Stimulated activated memory B cell treated with anti-CD40 and anti-IgM and Interleukin-4, amounts not matched to agents 10 μg/mL and 1 μg/mL and 100 μg/mL, for 72 hours (primary cell): Measurements from ENCODE around the gene IL1RAPL2.
"Not testable (repeated sequence)": the region's sequence is repeated elsewhere in the genome, so short reads cannot be mapped to it uniquely, and the experiment has no call there.

Experiments used
- ATAC-seq: fragments of 150-1000 bp; cut with Tn5 transposase; 2 replicates; pipeline ENCODE4 v1.10.0; 2021
- H3K27ac Mint-ChIP-seq: one replicate; pipeline ENCODE4 v1.8.0; 2022; ENCODE audit warnings: mild to moderate bottlenecking, mixed read lengths
- H3K27me3 Mint-ChIP-seq: one replicate; pipeline ENCODE4 v1.8.0; 2022; ENCODE audit warnings: mixed read lengths
- H3K36me3 Mint-ChIP-seq: one replicate; pipeline ENCODE4 v1.8.0; 2022; ENCODE audit warnings: mixed read lengths
- H3K4me1 Mint-ChIP-seq: one replicate; pipeline ENCODE4 v1.8.0; 2022; ENCODE audit warnings: mixed read lengths
- H3K4me3 Mint-ChIP-seq: one replicate; pipeline ENCODE4 v1.8.0; 2022; ENCODE audit warnings: mild to moderate bottlenecking, moderate library complexity, mixed read lengths
- H3K9me3 Mint-ChIP-seq: one replicate; pipeline ENCODE4 v1.8.0; 2022; ENCODE audit warnings: mixed read lengths

Gene IL1RAPL2

DNA sequence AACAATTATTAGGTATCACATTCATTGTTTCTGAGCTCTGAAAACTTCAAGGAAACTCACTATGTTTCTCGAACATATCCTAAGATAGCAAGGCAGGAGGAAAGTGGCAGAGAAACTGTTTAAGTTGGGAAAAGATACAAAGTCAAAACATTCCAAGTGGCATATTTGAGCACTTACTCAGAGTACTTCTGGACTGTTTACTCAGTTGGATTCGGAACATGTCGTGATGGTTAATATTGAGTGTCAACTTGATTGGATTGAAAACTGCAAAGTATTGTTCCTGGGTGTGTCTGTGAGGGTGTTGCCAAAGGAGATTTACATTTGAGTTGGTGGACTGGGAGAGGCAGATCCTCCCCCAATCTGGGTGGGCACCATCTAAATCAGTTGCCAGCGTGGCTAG lies 298.3 kb downstream of the IL1RAPL2 start:
- Mint-ChIP-seq H3K27me3 (no peaks in the 10 kb centered on the region), H3K9me3 (no peaks in the 10 kb centered on the region), H3K4me3 (no peak overlapping the region), H3K36me3 (no peaks in the 10 kb centered on the region), H3K4me1 (no peaks in the 10 kb centered on the region), H3K27ac (no peak overlapping the region)
- no peak for ATAC-seq

- Mint-ChIP-seq H3K27ac (no peak overlapping the region), H3K9me3 (no peaks in the 10 kb centered on the region), H3K36me3 (no peaks in the 10 kb centered on the region), H3K4me3 (no peak overlapping the region), H3K4me1 (no peaks in the 10 kb centered on the region), H3K27me3 (no peaks in the 10 kb centered on the region)
- ATAC-seq, result no peak
These were observed 311.5 kb downstream of the IL1RAPL2 start for GRCh38 chrX:104877504-104877903.

- Mint-ChIP-seq H3K27me3 (no peaks in the 10 kb centered on the region), H3K4me3 (no peak overlapping the region), H3K9me3 (no peaks in the 10 kb centered on the region), H3K36me3 (no peaks in the 10 kb centered on the region), H3K4me1 (no peaks in the 10 kb centered on the region), H3K27ac (no peak overlapping the region)
- no peak for ATAC-seq
These were observed 336.1 kb downstream of the IL1RAPL2 start for GRCh38 chrX:104902070-104902469.

- H3K4me3 Mint-ChIP-seq, H3K4me1 Mint-ChIP-seq, H3K27me3 Mint-ChIP-seq, H3K9me3 Mint-ChIP-seq, ATAC-seq, H3K27ac Mint-ChIP-seq, H3K36me3 Mint-ChIP-seq: not testable (repeated sequence)
These were observed 343.7 kb downstream of the IL1RAPL2 start for GRCh38 chrX:104909694-104910093.

- Mint-ChIP-seq H3K36me3 (no peaks in the 10 kb centered on the region), H3K27ac (no peak overlapping the region), H3K4me3 (no peak overlapping the region), H3K4me1 (no peaks in the 10 kb centered on the region), H3K27me3 (no peaks in the 10 kb centered on the region), H3K9me3 (no peaks in the 10 kb centered on the region)
- no peak for ATAC-seq
These were observed 347.3 kb downstream of the IL1RAPL2 start for GRCh38 chrX:104913348-104913747.

- not testable (repeated sequence) for H3K27ac Mint-ChIP-seq, H3K36me3 Mint-ChIP-seq, H3K9me3 Mint-ChIP-seq, H3K27me3 Mint-ChIP-seq, H3K4me3 Mint-ChIP-seq, H3K4me1 Mint-ChIP-seq, ATAC-seq
These were observed 348.7 kb downstream of the IL1RAPL2 start for GRCh38 chrX:104914686-104915085.

- no peak for ATAC-seq
- Mint-ChIP-seq H3K9me3 (no peaks in the 10 kb centered on the region), H3K27me3 (no peaks in the 10 kb centered on the region), H3K27ac (no peak overlapping the region), H3K4me1 (no peaks in the 10 kb centered on the region), H3K36me3 (no peaks in the 10 kb centered on the region), H3K4me3 (no peak overlapping the region)
These were observed 352.1 kb downstream of the IL1RAPL2 start for GRCh38 chrX:104918122-104918521.

DNA sequence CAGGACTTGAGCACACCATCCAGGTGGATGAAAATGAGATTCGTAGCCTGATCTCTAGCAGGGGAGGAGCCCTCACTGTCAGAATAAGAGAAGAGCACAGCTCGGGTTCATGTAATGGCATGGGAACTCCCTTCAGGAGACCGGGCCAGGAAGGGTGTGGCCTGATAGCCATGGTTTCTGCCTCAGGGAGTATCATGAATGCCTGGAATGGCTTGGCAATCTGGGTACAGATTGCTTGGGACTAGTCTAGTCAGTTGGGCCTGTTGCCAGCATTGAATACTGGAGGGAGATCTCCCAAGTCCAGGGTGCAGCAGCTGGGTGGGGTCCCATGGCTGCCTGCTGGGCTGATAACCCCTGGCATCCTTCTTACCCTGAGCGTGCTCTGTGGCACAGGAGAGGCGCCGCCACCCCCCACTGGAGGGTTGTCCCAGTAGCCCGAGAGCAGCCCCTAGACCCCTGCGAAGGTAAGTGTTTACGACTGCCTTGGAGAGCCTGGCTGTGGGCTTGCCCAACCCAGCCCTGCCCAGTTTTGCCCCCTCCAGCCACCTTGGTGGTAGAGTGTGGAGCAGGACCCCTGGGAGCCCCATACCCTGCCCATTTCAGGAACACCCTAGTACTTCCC lies 355.7 kb downstream of the IL1RAPL2 start:
- ATAC-seq, result no peak
- Mint-ChIP-seq H3K9me3 (no peaks in the 10 kb centered on the region), H3K4me1 (no peaks in the 10 kb centered on the region), H3K27ac (no peak overlapping the region), H3K36me3 (no peaks in the 10 kb centered on the region), H3K27me3 (no peaks in the 10 kb centered on the region), H3K4me3 (no peak overlapping the region)

DNA sequence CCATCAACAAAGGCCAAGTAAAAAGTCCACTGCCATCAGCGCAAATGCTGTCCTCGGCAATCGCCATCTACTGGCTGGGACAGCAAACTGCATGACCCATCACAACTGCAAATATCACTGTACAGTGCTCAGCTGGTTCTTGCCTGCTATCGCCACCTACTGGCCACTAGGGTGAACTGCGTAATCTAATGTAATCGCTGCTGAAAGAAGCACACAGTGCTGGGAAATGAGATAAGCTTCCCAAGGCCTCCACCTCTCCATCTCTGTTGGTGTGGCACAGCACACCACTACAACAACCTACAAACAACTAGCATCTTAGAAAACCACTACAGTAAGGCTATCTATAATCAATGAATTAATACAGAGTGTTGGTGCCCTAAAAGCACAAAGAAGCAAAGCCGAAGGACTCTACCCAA lies 356.2 kb downstream of the IL1RAPL2 start:
- Mint-ChIP-seq H3K27ac (no peak overlapping the region), H3K36me3 (no peaks in the 10 kb centered on the region), H3K4me3 (no peak overlapping the region), H3K9me3 (peaks cover 3% of the 10 kb centered on the region), H3K4me1 (no peaks in the 10 kb centered on the region), H3K27me3 (no peaks in the 10 kb centered on the region)
- ATAC-seq, result peak; percentile 51

GRCh38 chrX:104929324-104929723 lies 363.3 kb downstream of the IL1RAPL2 start:
- no peak for ATAC-seq
- H3K36me3 Mint-ChIP-seq, result no peaks in the 10 kb centered on the region
- no peak overlapping the region for H3K4me3 Mint-ChIP-seq
- H3K4me1 Mint-ChIP-seq, result no peaks in the 10 kb centered on the region
- H3K9me3 Mint-ChIP-seq, result peaks cover 3% of the 10 kb centered on the region
- H3K27me3 Mint-ChIP-seq, result no peaks in the 10 kb centered on the region
- no peak overlapping the region for H3K27ac Mint-ChIP-seq

DNA sequence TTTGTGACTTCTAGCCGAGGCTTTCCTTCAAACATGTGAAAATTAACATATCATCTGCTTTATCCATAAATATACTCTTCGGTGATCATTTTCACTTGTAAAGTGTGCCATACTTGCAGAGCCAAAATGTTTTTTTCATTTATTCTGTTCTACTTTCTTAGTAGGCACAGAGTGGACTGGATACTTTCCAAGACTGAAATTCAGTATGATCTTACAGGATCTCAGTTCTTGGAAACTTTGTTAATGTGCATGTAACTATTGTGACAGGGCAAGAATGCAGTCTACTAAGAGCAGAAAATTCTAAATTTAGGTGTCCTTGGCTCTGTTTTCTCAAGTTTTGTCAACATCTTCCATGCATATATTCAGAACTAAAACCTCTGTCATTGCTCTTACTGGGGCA lies 369.6 kb downstream of the IL1RAPL2 start:
- no peaks in the 10 kb centered on the region for H3K36me3 Mint-ChIP-seq
- no peaks in the 10 kb centered on the region for H3K9me3 Mint-ChIP-seq
- ATAC-seq, result no peak
- no peak overlapping the region for H3K4me3 Mint-ChIP-seq
- no peak overlapping the region for H3K27ac Mint-ChIP-seq
- H3K4me1 Mint-ChIP-seq, result no peaks in the 10 kb centered on the region
- H3K27me3 Mint-ChIP-seq, result no peaks in the 10 kb centered on the region

DNA sequence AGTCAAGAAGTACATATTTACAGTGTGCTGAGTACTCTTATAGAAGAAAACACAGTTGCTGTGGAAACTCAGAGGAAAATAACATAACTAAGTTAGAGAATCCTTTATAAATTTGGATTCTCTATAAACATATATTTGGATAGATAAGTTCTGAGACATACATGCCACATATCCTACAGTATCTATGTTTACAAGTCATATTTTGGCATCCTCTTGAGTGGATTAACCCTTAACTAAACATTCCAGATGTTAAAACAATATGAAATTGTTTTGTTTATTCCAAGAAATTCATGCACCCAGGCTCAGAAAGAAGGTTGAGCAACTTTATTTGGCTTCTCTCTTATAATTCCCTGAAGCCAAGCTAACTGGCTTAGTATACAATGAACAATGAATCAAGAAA lies 387.3 kb downstream of the IL1RAPL2 start:
- ATAC-seq, result no peak

GRCh38 chrX:104961926-104962325 lies 395.9 kb downstream of the IL1RAPL2 start:
- ATAC-seq, result no peak
- Mint-ChIP-seq H3K27me3 (no peaks in the 10 kb centered on the region), H3K4me3 (no peak overlapping the region), H3K4me1 (no peaks in the 10 kb centered on the region), H3K27ac (no peak overlapping the region), H3K9me3 (no peaks in the 10 kb centered on the region), H3K36me3 (no peaks in the 10 kb centered on the region)

More for the DNA sequence above, 387.3 kb downstream of the IL1RAPL2 start:
- Mint-ChIP-seq H3K27me3 (no peaks in the 10 kb centered on the region), H3K36me3 (no peaks in the 10 kb centered on the region), H3K9me3 (no peaks in the 10 kb centered on the region), H3K27ac (no peak overlapping the region), H3K4me1 (no peaks in the 10 kb centered on the region), H3K4me3 (no peak overlapping the region)

GRCh38 chrX:104968241-104968640 lies 402.2 kb downstream of the IL1RAPL2 start:
- no peaks in the 10 kb centered on the region for H3K27me3 Mint-ChIP-seq
- no peaks in the 10 kb centered on the region for H3K9me3 Mint-ChIP-seq
- no peaks in the 10 kb centered on the region for H3K4me1 Mint-ChIP-seq
- H3K36me3 Mint-ChIP-seq, result no peaks in the 10 kb centered on the region
- H3K4me3 Mint-ChIP-seq, result no peak overlapping the region
- no peak overlapping the region for H3K27ac Mint-ChIP-seq
- no peak for ATAC-seq

GRCh38 chrX:104972737-104973136 lies 406.7 kb downstream of the IL1RAPL2 start:
- Mint-ChIP-seq H3K27ac (no peak overlapping the region), H3K27me3 (no peaks in the 10 kb centered on the region), H3K9me3 (peaks cover 2% of the 10 kb centered on the region), H3K4me1 (no peaks in the 10 kb centered on the region), H3K36me3 (no peaks in the 10 kb centered on the region), H3K4me3 (no peak overlapping the region)
- no peak for ATAC-seq

- no peaks in the 10 kb centered on the region for H3K27me3 Mint-ChIP-seq
- no peak for ATAC-seq
- no peaks in the 10 kb centered on the region for H3K4me1 Mint-ChIP-seq
- no peak overlapping the region for H3K4me3 Mint-ChIP-seq
- no peaks in the 10 kb centered on the region for H3K9me3 Mint-ChIP-seq
- no peaks in the 10 kb centered on the region for H3K36me3 Mint-ChIP-seq
- H3K27ac Mint-ChIP-seq, result no peak overlapping the region
These were observed 421.1 kb downstream of the IL1RAPL2 start for GRCh38 chrX:104987063-104987462.

GRCh38 chrX:104988038-104988437 lies 422.0 kb downstream of the IL1RAPL2 start:
- H3K9me3 Mint-ChIP-seq, result no peaks in the 10 kb centered on the region
- no peak overlapping the region for H3K27ac Mint-ChIP-seq
- H3K4me1 Mint-ChIP-seq, result no peaks in the 10 kb centered on the region
- no peaks in the 10 kb centered on the region for H3K27me3 Mint-ChIP-seq
- no peak overlapping the region for H3K4me3 Mint-ChIP-seq
- no peak for ATAC-seq
- H3K36me3 Mint-ChIP-seq, result no peaks in the 10 kb centered on the region
